Retinal pigment epithelial cell (primary cell): ENCODE results near the gene TOM1.

ENCODE experiments used
- DNase-seq: peaks from one replicate; pipeline ENCODE4 v3.0.0-alpha.2; 2010; ENCODE audit warnings: low read depth
- H3K4me3 ChIP-seq: 2 replicates; pipeline ENCODE4 v1.5.1; 2011; ENCODE audit warnings: mild to moderate bottlenecking, low read length, control low read depth, moderate library complexity
- TF ChIP-seq, protein P1 (sequence below): conservative IDR thresholded peaks from 2 replicates; pipeline ENCODE4 v1.5.1; 2011; ENCODE audit warnings: low read depth, low read length, control low read depth, inconsistent platforms

Gene TOM1

GRCh38 chr22:35328472-35328885 is 28.8 kb downstream of the TOM1 start:
- DNase-seq: no peak
- no peak overlapping the region for H3K4me3 ChIP-seq
- TF ChIP-seq, protein P1, sequence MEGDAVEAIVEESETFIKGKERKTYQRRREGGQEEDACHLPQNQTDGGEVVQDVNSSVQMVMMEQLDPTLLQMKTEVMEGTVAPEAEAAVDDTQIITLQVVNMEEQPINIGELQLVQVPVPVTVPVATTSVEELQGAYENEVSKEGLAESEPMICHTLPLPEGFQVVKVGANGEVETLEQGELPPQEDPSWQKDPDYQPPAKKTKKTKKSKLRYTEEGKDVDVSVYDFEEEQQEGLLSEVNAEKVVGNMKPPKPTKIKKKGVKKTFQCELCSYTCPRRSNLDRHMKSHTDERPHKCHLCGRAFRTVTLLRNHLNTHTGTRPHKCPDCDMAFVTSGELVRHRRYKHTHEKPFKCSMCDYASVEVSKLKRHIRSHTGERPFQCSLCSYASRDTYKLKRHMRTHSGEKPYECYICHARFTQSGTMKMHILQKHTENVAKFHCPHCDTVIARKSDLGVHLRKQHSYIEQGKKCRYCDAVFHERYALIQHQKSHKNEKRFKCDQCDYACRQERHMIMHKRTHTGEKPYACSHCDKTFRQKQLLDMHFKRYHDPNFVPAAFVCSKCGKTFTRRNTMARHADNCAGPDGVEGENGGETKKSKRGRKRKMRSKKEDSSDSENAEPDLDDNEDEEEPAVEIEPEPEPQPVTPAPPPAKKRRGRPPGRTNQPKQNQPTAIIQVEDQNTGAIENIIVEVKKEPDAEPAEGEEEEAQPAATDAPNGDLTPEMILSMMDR: no peak

DNA sequence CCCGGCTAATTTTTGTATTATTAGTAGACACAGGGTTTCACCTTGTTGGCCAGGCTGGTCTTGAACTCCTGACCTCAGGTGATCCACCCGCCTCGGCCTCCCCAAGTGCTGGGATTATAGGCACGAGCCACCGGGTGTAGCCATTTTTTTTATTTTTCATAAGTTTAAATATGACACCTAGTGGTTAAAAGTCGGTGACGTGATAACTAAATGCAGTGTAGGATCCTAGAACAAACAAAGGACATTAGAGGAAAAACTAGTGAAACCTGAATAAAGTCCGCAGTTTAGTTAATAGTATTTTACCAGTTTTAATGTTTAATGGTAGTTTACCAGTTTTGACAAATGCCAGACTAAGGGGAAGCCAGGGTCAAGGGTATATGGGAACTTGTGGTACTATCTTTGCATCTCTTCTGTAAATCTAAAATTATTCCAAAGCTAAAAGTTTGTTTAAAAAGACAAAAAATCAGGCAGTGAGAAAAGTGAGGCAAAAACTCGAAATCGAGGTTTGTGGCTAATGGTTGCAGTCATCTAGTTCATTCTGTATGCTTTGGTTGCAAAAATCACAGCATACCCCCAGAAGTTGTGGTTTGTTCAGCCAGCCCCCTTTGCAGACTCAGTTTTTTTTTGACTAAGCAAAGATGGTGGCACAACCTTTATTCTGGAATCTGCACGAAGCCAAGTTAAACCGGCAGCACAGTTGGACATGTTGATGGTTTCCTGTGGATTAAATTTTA is 29.6 kb downstream of the TOM1 start:
- TF ChIP-seq, protein P1: no peak
- DNase-seq: no peak
- no peak overlapping the region for H3K4me3 ChIP-seq

DNA sequence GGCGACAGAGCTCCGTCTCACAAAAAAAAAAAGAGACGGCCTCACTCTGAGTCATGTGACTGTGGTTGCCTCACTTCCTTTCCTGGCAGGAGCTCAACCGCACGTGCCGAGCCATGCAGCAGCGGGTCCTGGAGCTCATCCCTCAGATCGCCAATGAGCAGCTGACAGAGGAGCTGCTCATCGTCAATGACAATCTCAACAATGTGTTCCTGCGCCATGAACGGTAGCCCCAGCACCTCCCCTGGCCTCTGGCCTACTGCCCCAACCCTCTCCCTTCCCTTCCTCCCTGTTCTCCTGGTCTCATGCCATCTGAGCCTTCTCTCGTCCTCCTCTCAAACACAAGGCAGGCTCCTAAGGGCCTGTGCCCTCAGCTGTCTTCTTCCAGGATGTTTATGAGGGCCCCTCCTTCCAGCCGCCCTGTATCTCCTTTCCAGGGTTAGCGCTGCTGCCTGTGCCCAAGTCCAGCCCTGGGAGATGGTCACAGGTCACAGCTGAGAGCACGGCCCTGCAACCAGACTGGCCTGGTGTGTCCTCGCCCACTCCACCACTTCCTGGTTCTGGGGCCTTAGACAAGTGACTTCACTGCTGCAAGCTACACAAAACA is 30.7 kb downstream of the TOM1 start:
- no peak for DNase-seq
- TF ChIP-seq, protein P1: no peak
- no peak overlapping the region for H3K4me3 ChIP-seq

DNA sequence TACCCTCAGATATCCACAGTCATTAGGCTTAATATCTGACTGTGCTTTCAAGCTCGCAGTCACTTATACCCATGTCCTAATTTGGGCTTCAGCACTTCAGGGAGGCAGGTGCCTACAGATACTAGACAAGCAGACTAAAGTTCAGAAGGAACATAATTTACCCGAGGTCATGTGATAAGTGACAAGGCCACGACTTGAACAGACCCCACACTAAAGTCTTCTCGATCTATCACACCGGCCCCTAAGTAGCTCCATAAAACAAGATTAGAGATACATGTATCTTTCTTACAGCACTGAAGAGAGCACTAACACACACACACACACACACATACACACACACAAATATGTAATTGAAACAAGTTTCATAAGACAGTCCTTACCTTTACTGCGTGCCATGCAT is 32.6 kb downstream of the TOM1 start:
- DNase-seq: no peak
- TF ChIP-seq, protein P1: no peak
- H3K4me3 ChIP-seq: no peak overlapping the region

DNA sequence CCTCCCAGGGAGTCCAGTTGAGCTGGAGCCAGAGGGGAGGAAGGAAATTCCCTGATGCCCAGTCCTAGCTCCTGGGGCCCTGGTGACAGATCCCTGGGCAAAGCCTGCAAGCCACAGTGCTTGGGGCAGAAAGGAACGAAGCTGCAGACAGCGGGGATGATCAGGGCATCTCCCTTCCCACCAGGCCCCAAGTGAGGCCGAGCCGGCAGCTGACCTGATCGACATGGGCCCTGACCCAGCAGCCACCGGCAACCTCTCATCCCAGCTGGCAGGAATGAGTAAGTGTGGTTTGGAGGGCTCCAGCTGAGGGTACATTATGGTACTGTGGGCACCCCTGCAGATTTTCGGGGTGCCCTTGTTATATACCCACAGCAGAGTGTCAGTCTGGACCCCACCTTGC is 33.5 kb downstream of the TOM1 start:
- H3K4me3 ChIP-seq: no peak overlapping the region
- DNase-seq: no peak
- TF ChIP-seq, protein P1: no peak

DNA sequence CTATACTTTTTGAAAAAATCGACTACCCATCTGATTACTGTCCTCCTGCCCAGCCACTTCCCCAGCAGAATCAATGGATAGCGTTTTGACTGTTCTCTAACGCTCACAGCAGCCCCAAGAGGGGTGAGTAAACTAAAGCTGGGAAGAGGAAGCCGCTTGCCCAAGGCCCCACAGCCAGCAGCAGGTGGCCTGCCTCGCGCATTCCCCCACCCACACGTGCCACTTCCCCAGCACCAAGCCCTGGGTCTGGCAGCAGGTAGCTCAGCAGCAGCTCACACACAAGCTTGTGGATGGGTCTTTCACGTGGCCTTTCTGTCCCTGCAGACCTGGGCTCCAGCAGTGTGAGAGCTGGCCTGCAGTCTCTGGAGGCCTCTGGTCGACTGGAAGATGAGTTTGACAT is 34.3 kb downstream of the TOM1 start:
- DNase-seq: no peak
- no peak overlapping the region for H3K4me3 ChIP-seq
- TF ChIP-seq, protein P1: no peak

- H3K4me3 ChIP-seq: no peak overlapping the region
- DNase-seq: no peak
- TF ChIP-seq, protein P1: no peak
Observed at GRCh38 chr22:35335468-35335867, 35.8 kb downstream of the TOM1 start.
